Spleen (tissue), 11 donors: ENCODE measurements around the gene GPRC5C. TPM values are rescaled to one million over a fixed set of nuclear protein-coding genes. Genes with fewer than 3 reads are reported as not detected.
A peak's percentile ranks its signal among the peaks of the same experiment; 100 is the strongest.

Experiments used
- DNase-seq: peaks from one replicate; pipeline ENCODE4 v3.0.0-alpha.2; 2020
- H3K27ac ChIP-seq, 8 donors: fragments of 200-600 bp; sonication (generic) in 7 of 8; 1 replicate in 4 of 8; 2 replicates in 4 of 8; pipeline versions ENCODE4 v1.5.0 to v1.8.0; 2016 to 2021; ENCODE audit warnings: inconsistent platforms in 4 of 8, mild to moderate bottlenecking in 4 of 8, moderate library complexity in 1 of 8
- H3K27me3 ChIP-seq, 7 donors: fragments of 200-600 bp; sonication (generic) in 6 of 7; replicated peaks in 1 of 7; 1 replicate in 4 of 7; 2 replicates in 3 of 7; pipeline versions ENCODE4 v1.5.0 to v1.8.0; 2016 to 2021; ENCODE audit warnings: inconsistent platforms in 3 of 7, mild to moderate bottlenecking in 1 of 7
- H3K36me3 ChIP-seq, 6 donors: fragments of 200-600 bp; sonication (generic) in 5 of 6; 1 replicate in 4 of 6; 2 replicates in 2 of 6; pipeline versions ENCODE4 v1.5.0 to v1.8.0; 2016 to 2021; ENCODE audit warnings: inconsistent platforms in 2 of 6
- H3K4me1 ChIP-seq, 6 donors: fragments of 200-600 bp; sonication (generic) in 5 of 6; 1 replicate in 3 of 6; 2 replicates in 3 of 6; pipeline versions ENCODE4 v1.5.0 to v1.8.0; 2016 to 2021; ENCODE audit warnings: inconsistent platforms in 3 of 6
- H3K4me3 ChIP-seq, 8 donors: fragments of 200-600 bp; sonication (generic) in 7 of 8; 1 replicate in 4 of 8; 2 replicates in 4 of 8; pipeline versions ENCODE4 v1.5.0 to v1.8.0; 2016 to 2021; ENCODE audit warnings: inconsistent platforms in 4 of 8, mild to moderate bottlenecking in 4 of 8, moderate library complexity in 2 of 8
- H3K9me3 ChIP-seq, 8 donors: fragments of 200-600 bp; sonication (generic) in 7 of 8; 1 replicate in 4 of 8; 2 replicates in 4 of 8; pipeline versions ENCODE4 v1.5.0 to v1.8.0; 2016 to 2021; ENCODE audit warnings: inconsistent platforms in 4 of 8
- POLR2A ChIP-seq, 3 donors: fragments of 450-650 bp; IDR thresholded peaks; one replicate each; pipeline ENCODE4 v1.5.1; 2017; ENCODE audit warnings: antibody characterized with exemption in 3 of 3, mild to moderate bottlenecking in 1 of 3
- POLR2AphosphoS5 ChIP-seq, 3 donors: sonication (generic); formaldehyde crosslinking; IDR thresholded peaks; one replicate each; pipeline ENCODE4 v1.5.1; 2017; ENCODE audit warnings: antibody characterized with exemption in 3 of 3
- WGBS, 5 donors: extraction: QIAGEN DNeasy Blood & Tissue Kit in 3 of 5; methylation state at CpG; one replicate each; pipeline versions ENCODE4 v1.1.5 to v1.1.7; 2013 to 2018; 5-methylcytosine and 5-hydroxymethylcytosine counted together
- intact Hi-C: fragments of 100-400 bp; cut with DNase I; formaldehyde crosslinking; loops from one replicate; pipeline ENCODE4 v1.15.0; 2023; ENCODE audit warnings: low total_unique reads
- polyA plus RNA-seq, 3 donors: library from polyadenylated mRNA; stranded (reverse); fragments of 200-250 nt; gene quantifications; one replicate each; pipeline ENCODE4 v1.2.1, GENCODE V29; 2013
- total RNA-seq, 7 donors: library from RNA; depleted of rRNA in 3 of 7; stranded (reverse); fragments of >200 nt in 3 of 7; fragmentation: NEBNext Ultra II Directional in 4 of 7; extraction: Animal tissue kit (Norgen Biotek cat#: 25700) in 4 of 7; gene quantifications; one replicate each; pipeline versions ENCODE4 v1.1.0 to v1.2.1, GENCODE V29; 2016 to 2021
- TF ChIP-seq, protein P1 (sequence below), 11 experiments: fragments of 200-600 bp in 7 of 11; fragments of 450-650 bp in 4 of 11; sonication (generic) in 4 of 11; IDR thresholded peaks in 8 of 11; conservative IDR thresholded peaks in 3 of 11; 1 replicate in 7 of 11; 2 replicates in 4 of 11; pipeline versions ENCODE4 v1.4.0 to v1.8.0; 2016 to 2021; ENCODE audit warnings: antibody characterized with exemption in 11 of 11, inconsistent platforms in 4 of 11, mild to moderate bottlenecking in 1 of 11
- donor health status: healthy with polysubstance abuse.
- donor health status: DM: no; HTN: no; CAD: no; lungs with moderate emphysema.
- donor health status: DM: no; HTN: no; CAD: no.
- donor health status: Bipolar disorder and iron deficiency.
- donor health status: healthy.
- donor health status: DM: no; HTN: no; CAD: no.
- donor health status: DM: yes; HTN: yes; CAD: no.

GPRC5C gene
- total and polyA plus RNA-seq, 10 donors: 11.0 to 70.0 (median 28.6) TPM

DNA sequence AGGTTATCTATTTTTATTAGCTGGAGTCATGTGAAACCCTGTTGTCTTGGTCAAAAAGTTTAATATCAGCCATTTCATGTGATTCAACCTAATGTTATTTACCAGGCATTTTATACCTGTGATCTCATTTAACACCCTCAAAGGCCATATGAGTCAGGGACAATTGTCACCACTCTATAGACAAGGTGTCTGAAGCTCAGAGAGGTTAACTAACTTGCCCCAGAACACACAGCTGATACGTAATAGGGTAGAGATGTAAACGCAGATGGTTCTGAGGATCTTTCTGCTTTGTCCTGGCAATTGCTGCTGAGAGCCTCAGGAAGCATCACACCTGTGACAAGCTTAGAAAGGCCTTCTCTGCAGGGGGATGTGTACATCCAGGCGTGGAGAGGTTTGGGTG lies 39.5 kb downstream of the GPRC5C start:
- peaks cover 0 to 25% (median 0%) of the 10 kb centered on the region in 7 donors for H3K27me3 ChIP-seq
- DNase-seq: no peak
- TF ChIP-seq, protein P1, sequence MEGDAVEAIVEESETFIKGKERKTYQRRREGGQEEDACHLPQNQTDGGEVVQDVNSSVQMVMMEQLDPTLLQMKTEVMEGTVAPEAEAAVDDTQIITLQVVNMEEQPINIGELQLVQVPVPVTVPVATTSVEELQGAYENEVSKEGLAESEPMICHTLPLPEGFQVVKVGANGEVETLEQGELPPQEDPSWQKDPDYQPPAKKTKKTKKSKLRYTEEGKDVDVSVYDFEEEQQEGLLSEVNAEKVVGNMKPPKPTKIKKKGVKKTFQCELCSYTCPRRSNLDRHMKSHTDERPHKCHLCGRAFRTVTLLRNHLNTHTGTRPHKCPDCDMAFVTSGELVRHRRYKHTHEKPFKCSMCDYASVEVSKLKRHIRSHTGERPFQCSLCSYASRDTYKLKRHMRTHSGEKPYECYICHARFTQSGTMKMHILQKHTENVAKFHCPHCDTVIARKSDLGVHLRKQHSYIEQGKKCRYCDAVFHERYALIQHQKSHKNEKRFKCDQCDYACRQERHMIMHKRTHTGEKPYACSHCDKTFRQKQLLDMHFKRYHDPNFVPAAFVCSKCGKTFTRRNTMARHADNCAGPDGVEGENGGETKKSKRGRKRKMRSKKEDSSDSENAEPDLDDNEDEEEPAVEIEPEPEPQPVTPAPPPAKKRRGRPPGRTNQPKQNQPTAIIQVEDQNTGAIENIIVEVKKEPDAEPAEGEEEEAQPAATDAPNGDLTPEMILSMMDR (IDR thresholded peaks at IDR 0.05 in 8 of 11, conservative IDR thresholded peaks at IDR 0.05 in 3 of 11): no peak
- TF ChIP-seq POLR2A (IDR thresholded peaks at IDR 0.05): no peak
- TF ChIP-seq POLR2AphosphoS5 (IDR thresholded peaks at IDR 0.05): no peak
- peaks cover 0 to 99% (median 48%) of the 10 kb centered on the region in 6 donors for H3K4me1 ChIP-seq
- no peak overlapping the region for H3K4me3 ChIP-seq
- H3K36me3 ChIP-seq: peaks cover 0 to 73% (median 12%) of the 10 kb centered on the region in 6 donors
- WGBS, 5 donors: 83 to 93% (median 88%) methylated on average over 3 of the region's 3 CpGs
- peak overlapping the region in 4 of 8 donors; percentile 15 to 95 (median 94) for H3K27ac ChIP-seq
- H3K9me3 ChIP-seq: peaks cover 0 to 17% (median 12%) of the 10 kb centered on the region in 8 donors
- intact Hi-C loops: no loop called here

DNA sequence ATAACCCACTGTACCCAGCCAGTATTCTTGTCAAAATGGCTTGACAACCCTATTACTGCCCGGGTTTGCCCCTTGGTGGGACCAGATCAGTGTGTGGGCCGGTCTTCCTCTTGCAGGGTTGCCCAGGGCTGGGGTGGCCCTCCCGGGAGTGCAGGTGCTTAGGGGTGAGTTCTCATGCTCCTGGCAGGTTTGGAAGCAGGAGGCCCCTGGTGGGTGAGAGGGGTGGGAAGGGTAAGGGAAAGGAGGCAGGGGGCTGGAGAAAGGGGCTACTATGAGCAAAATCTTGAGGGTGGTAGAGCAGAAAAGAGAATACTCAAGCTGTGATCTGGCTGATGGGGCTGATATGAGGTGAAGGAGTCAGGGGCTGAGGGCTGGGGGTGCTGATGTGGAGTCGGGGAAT lies 41.0 kb downstream of the GPRC5C start:
- intact Hi-C loops: no loop called here
- no peak for DNase-seq
- Histone ChIP-seq H3K36me3 (peaks cover 0 to 88% (median 12%) of the 10 kb centered on the region in 6 donors), H3K27me3 (peaks cover 0 to 19% (median 0%) of the 10 kb centered on the region in 7 donors), H3K4me1 (peaks cover 0 to 99% (median 47%) of the 10 kb centered on the region in 6 donors), H3K27ac (peak overlapping the region in 3 of 8 donors; percentile 93 to 95 (median 94)), H3K4me3 (peak overlapping the region in 1 of 8 donors; percentile 6), H3K9me3 (peaks cover 0 to 17% (median 13%) of the 10 kb centered on the region in 8 donors)
- no peak for TF ChIP-seq POLR2AphosphoS5 (IDR thresholded peaks at IDR 0.05)
- TF ChIP-seq, protein P1 (IDR thresholded peaks at IDR 0.05 in 8 of 11, conservative IDR thresholded peaks at IDR 0.05 in 3 of 11): no peak
- no peak for TF ChIP-seq POLR2A (IDR thresholded peaks at IDR 0.05)
- WGBS, 5 donors: 70 to 91% (median 87%) methylated on average over 3 to 4 of the region's 4 CpGs

GRCh38 chr17:74473294-74473693 lies 41.4 kb downstream of the GPRC5C start:
- Histone ChIP-seq H3K4me1 (peaks cover 3 to 99% (median 47%) of the 10 kb centered on the region in 6 donors), H3K27me3 (peaks cover 0 to 16% (median 0%) of the 10 kb centered on the region in 7 donors), H3K36me3 (peaks cover 0 to 89% (median 12%) of the 10 kb centered on the region in 6 donors), H3K4me3 (peak overlapping the region in 1 of 8 donors; percentile 27), H3K27ac (peak overlapping the region in 4 of 8 donors; percentile 4 to 95 (median 94)), H3K9me3 (peaks cover 0 to 17% (median 13%) of the 10 kb centered on the region in 8 donors)
- intact Hi-C loops: no loop called here
- no peak for DNase-seq
- WGBS, 5 donors: 77 to 93% (median 85%) methylated on average over 5 to 8 of the region's 8 CpGs
- TF ChIP-seq, protein P1 (IDR thresholded peaks at IDR 0.05 in 8 of 11, conservative IDR thresholded peaks at IDR 0.05 in 3 of 11): no peak
- TF ChIP-seq POLR2AphosphoS5 (IDR thresholded peaks at IDR 0.05): peak in 1 of 3 donors; percentile 22

DNA sequence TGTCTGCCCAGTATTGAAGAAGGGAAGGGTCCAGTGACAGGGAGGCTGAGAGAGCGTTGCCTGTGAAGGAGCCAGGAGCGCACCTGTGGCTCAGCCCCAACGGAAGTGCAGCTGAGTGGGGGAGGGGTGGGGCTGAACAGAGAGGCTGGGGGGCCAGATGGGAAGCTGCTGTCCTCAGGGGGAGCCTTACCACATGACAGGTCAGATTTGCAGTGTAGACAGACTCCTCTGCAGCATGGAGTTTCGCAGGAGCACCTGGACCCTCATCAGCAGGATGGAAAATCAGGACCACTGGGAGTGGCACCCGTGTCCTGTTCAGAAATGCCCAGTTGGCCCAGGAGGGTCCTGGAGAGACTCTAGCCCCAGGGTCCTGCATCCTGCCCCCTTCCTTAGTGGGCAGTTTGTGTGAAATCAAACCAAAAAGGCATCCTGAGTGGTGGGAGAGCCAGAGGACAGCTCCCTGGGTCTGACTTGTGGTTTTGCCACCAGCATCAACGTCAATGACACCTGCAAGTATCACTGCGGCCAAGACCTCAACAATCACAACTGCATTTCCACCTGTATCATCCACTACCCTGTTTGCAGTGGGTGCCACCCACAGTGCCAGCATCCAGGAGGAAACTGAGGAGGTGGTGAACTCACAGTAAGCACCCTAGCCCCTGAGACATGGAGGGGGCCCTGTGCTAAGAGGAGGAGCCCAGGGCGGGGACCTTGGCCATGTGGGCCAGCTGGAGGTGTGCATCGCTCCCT lies 42.3 kb downstream of the GPRC5C start:
- intact Hi-C loops: no loop called here
- peaks cover 0 to 87% (median 12%) of the 10 kb centered on the region in 6 donors for H3K36me3 ChIP-seq
- H3K9me3 ChIP-seq: peaks cover 0 to 17% (median 13%) of the 10 kb centered on the region in 8 donors
- WGBS, 5 donors: 67 to 77% (median 70%) methylated on average over 8 to 9 of the region's 9 CpGs
- peak overlapping the region in 1 of 8 donors; percentile 27 for H3K4me3 ChIP-seq
- peak overlapping the region in 7 of 8 donors; percentile 6 to 95 (median 29) for H3K27ac ChIP-seq
- TF ChIP-seq POLR2A (IDR thresholded peaks at IDR 0.05) (no peak), POLR2AphosphoS5 (IDR thresholded peaks at IDR 0.05) (peak; percentile 36 to 79 (median 53))
- H3K27me3 ChIP-seq: peaks cover 0 to 11% (median 0%) of the 10 kb centered on the region in 7 donors
- DNase-seq: no peak
- H3K4me1 ChIP-seq: peaks cover 7 to 99% (median 51%) of the 10 kb centered on the region in 6 donors
